Muscle of arm (tissue), 14 donors: ENCODE measurements around the gene ZNF135. TPM values are rescaled to one million over a fixed set of nuclear protein-coding genes. Genes with fewer than 3 reads are reported as not detected.

Experiments
- DNase-seq: peaks from one replicate; pipeline ENCODE4 v3.0.0-alpha.2; 2013
- long read RNA-seq, 11 donors: transcript quantifications; one replicate each; lab custom pipeline, GENCODE V29; 2026
- polyA plus RNA-seq, 12 donors: library from polyadenylated mRNA; unstranded; fragments of 120-200 nt; gene quantifications; one replicate each; pipeline ENCODE4 v1.2.1, GENCODE V29; 2013; ENCODE audit not compliant: insufficient read length in 12 of 12

Gene ZNF135
- polyA plus RNA-seq = 10 to 100 TPM in 11 of 12 donors, not detected in 1; 10.4 to 29.7 (median 14.2) TPM
- long read RNA-seq, donor 1, partial matches to known transcripts = 0 of 1 reads
- long read RNA-seq, donor 1, other reads (novel, unspliced or antisense) = 0 of 1 reads
- long read RNA-seq, donor 2, partial matches to known transcripts = 0 of 1 reads
- long read RNA-seq, donor 2, other reads (novel, unspliced or antisense) = 0 of 1 reads
- long read RNA-seq, donor 3, partial matches to known transcripts = 0 of 2 reads
- long read RNA-seq, donor 3, other reads (novel, unspliced or antisense) = 0 of 2 reads
- long read RNA-seq, donor 4, partial matches to known transcripts = 0 of 1 reads
- long read RNA-seq, donor 4, other reads (novel, unspliced or antisense) = 0 of 1 reads
- long read RNA-seq, donor 5, partial matches to known transcripts = 5 of 30 reads
- long read RNA-seq, donor 5, other reads (novel, unspliced or antisense) = 21 of 30 reads
- long read RNA-seq, donor 6 = 0 reads
- long read RNA-seq, donor 7 = 0 reads
- long read RNA-seq, donor 8 = 0 reads
- long read RNA-seq, donor 9, partial matches to known transcripts = 0 of 7 reads
- long read RNA-seq, donor 9, other reads (novel, unspliced or antisense) = 7 of 7 reads
- long read RNA-seq, donor 10, partial matches to known transcripts = 0 of 9 reads
- long read RNA-seq, donor 10, other reads (novel, unspliced or antisense) = 8 of 9 reads
- long read RNA-seq, donor 11, partial matches to known transcripts = 0 of 2 reads
- long read RNA-seq, donor 11, other reads (novel, unspliced or antisense) = 0 of 2 reads

DNA sequence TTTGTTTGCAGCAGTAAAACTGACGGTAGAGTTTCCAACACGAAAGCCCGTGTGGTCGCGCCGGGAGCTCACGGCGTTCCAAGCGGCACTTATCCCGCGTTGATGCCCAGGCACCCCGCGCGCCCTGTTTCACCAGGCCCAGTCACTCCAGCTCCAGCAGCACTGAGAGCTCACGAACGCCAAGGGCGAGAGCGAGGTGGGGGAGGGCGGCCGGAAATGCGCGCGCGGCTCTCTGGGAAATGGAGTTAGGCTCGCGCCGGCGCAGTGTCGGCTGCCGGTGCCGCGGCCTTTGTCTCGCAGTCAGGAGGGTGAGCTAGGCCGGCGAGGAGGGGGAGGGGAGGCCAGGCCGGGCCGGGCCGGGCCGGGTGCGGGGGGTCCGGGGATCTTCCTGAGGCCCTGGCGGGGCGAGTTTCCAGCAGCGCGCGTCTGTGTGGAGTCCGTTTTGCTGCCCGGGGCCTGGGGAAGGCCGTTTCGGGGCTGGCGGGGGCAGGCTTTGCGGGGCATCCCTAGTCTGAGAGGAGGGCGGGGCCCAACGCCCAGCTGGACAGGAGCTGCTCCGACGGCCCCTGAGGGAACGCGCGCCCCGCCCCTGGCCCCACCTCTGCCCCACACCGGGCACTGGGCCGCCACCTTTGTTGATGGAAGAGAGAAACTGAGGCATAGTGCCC lies at the start of gene ZNF135:
Gene ZNF135, plus strand, starts transcription at position 280 of the 668 bp plus-strand sequence. CDS start 721 bp downstream, outside the sequence.
- DNase-seq = peak; percentile 93

DNA sequence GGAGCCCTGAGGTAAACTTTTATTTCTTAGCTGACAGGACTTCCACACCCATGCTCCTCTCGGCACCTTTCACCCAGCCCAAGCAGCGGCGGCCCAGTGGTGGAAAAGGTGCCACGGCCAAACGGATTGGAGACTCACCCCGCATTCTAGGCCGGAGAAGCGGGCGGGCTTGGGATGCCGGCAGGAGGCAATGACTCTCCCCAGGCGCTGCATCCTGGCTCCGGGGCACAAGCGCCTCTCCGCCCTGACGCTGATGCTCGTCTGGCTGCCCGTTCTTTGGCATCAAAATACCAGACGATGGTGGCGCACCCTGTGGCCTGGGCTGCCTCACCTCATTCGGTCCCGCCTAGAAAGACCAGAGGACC lies 49.8 kb upstream of the ZNF135 start:
- no peak for DNase-seq

DNA sequence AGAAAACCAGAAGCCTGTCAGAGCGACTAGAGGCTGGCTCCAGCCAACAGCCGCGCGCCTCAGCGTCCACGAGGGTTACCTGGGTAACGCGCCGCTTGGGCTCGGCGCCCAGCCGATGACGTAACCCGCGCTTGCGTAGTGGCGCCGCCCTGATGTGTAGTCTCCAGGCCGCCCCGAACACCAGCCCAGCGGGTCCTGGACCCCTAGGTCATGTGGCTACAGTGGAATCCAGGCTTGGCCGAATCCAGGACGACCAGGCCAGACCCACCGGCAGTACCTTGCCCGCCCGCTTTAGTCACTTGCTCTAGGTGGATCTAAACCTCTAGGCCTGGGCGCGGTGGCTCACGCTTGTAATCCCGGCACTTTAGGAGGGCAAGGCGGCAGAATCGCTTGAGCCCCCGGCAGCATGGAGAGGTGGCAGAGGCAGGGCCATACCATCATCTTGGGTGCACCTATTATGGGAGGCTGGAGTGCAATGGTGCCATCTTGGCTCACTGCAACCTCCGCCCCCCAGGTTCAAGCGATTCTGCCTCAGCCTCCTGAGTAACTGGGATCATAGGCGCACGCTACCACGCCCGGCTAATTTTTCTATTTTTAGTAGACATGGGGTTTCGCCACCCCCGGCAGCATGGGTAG lies 49.3 kb upstream of the ZNF135 start:
- peak; percentile 92 for DNase-seq

DNA sequence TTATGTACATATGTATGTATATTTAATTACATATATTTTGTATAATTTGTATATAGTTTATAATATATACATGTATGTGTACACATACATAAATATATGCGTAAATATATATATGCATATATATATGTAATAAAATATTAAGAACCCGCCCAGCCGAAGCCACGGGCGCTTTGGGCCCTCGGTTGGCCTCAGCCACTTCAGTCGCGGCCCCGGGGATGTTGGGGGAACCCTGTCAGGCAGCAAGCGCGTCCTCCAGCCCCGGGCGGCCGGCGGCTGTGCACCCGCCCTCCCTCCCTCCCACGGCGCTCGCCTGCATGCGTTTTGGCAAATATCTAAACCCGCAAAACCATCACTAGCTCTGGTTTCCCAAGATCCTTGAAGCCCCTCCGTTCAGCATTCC lies 48.6 kb upstream of the ZNF135 start:
- DNase-seq = no peak

DNA sequence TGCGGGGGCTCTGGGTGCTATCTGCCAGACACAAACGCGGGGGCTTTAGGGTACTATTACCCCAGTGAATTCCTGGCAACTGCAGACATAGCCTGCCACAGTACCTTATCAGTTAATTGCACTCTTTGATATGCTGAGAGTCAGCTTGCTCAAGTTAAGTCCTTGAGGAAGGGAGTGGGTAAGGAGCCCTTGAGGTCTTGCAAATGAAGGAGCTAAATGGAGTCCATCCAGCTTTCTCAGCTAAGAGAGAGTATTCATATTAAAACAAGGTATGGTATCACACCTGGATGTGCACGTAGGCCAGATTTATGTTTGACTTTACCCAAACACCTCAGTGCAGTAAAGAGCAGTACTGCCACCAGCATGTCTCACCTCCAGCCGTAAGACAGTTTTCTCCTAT lies 44.9 kb upstream of the ZNF135 start:
- no peak for DNase-seq

DNA sequence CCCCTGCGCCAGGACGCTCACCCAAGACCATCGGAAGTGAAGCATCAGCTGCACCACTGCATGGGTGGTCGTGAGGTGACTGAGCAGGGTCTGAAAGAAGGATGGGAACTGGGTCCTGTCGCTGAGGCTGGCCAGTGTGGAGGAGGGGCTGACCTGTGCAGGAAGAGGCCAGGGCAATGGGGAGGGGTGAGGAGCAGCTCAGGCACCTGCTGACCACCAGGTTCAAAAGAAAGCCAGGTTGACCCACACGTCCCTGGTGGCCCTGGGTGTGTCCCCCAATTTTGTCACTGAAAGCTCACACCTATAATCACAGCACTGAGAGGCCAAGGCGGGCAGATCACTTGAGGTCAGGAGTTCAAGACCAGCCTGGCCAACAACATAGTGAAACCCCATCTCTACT lies 39.0 kb upstream of the ZNF135 start:
- no peak for DNase-seq

DNA sequence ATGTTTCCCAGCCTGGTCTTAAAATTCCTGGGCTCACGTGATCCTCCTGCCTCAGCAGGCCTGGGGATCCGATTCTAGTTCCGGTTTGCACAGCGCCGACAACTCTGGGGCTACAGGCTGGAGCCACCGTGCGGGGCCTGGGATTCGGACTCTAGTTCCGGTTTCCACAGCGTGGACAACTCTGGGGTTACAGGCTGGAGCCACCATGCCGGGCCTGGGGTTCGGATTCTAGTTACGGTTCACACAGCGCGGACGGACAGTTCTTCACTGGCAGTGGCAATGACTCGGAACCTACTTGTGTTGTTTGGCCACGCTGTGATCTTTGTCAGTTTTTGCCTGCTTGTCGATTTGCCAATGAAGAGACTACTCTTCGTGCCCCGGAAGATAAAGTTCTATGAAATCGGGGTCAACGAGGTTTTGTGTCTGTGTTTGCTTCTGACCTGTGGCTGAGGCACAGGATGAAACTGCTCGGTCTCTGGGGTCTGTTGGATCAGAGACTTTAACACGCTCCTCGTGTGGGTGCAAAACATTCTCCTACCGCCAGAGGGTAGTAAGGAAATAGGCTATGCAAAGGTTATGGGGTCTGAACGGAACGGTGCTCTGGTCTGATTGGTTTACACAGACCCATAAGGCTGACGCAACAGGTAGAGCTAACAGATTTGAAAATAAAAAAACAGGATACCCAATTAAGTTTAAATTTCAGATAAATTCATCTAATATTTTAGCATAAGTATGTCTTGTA lies 37.4 kb upstream of the ZNF135 start:
- DNase-seq = peak; percentile 81

DNA sequence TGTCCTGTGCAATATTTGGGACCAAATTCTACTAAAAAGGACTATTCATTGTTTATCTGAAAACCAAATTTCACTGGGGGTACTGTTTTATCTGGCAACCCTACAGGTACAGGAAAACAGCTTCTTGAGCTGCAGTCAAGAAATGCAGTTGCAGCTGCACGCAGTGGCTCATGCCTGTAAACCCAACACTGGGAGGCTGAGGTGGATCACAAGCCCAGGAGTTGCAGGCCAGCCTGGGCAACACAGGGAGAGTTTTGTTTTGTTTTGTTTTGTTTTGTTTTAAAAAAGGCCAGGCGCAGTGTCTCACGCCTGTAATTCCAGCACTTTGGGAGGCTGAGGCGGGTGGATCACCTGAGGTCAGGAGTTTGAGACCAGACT lies 36.8 kb upstream of the ZNF135 start:
- DNase-seq = no peak

DNA sequence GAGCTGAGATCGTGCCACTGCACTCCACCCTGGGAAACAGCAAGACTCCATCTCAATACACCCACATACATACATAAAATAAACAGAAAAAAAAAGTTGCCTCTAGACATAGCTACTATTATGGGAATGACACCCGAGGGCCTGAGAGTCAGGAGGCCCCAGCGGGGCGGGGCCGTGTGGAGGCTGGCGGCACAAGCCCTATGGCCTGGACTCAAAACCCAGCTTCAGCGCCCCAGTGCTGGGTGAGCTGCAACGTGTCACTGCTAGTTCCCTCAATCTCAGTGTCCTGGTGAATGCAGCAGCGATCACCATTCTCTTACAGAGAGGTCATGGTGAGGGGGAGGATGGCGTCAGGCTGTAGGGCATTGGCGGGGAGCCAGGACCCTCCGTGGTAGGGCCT lies 34.4 kb upstream of the ZNF135 start:
- no peak for DNase-seq

DNA sequence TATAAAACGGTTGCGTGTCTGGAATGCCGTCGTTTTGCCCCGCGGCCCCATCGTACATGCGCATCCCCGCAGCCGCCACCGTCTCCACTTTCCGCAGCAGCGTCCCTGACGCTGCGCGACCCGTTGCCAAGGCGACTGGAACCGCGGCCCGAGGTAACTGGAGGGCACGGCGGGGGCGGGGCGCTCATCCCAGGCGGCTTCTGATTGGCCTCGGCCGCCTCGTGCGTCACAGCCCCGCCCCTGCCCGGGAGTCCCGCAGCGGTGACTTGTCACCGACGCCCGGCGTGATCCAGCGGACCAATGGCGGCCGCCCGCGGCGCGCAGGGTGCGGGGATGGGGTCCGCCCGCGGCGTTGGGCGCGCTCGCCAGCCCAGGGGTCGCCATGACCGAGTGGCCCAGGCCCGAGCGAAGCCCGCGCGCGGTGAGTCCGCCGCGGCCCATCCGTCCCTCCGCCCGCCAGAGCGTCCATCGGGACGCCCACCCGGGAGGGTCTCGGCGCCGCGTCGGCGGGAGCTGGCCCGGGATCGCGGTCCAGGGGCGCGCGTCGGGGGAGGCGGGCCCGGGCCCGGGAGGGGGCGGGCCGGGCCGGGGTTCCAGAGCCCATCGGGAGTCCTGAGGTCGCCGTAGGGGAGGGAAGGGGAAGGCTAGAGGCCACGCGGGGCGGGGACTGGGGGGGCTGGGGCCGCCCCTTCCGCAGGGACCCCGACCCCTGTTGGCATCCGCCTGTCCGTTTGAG lies 25.2 kb upstream of the ZNF135 start, which contains the start of gene ZSCAN1:
Gene ZSCAN1, plus strand, starts transcription at position 285 of the 736 bp plus-strand sequence. CDS start 3,812 bp downstream, outside the sequence.
- peak; percentile 94 for DNase-seq

DNA sequence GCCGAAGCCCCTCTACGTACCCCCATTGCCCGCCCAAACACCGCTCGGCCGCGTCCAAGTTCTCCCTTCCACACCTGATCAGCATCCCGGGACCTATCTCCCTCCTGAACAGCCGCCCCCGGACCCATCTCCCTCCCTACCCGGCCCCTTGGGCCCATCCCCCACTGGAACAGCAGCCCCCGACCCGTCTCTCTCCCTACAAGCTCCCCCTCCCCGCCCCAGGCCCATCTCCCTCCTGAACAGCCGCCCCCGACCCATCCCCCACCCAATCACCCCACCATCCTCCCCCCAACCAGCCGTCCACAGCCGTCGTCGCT lies 24.6 kb upstream of the ZNF135 start:
- no peak for DNase-seq

DNA sequence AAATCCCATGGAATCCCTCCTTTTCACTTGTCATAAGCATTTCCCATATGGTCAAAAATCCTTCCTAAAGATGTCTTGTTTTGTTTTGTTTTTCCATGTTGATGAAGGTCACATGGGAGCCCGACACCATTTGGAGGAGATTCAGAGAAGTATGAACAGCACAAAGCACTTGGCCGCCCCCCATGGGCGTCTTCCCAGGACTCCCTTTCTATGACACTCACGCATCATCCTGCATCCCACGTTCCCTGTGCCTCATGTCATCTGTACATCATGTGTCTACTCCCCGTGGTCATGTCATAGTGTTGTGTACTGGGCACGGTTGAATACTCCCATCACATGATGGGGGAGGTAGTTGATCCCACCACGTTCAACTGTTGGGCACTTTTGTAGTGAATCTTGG lies 23.2 kb upstream of the ZNF135 start:
- DNase-seq = no peak

DNA sequence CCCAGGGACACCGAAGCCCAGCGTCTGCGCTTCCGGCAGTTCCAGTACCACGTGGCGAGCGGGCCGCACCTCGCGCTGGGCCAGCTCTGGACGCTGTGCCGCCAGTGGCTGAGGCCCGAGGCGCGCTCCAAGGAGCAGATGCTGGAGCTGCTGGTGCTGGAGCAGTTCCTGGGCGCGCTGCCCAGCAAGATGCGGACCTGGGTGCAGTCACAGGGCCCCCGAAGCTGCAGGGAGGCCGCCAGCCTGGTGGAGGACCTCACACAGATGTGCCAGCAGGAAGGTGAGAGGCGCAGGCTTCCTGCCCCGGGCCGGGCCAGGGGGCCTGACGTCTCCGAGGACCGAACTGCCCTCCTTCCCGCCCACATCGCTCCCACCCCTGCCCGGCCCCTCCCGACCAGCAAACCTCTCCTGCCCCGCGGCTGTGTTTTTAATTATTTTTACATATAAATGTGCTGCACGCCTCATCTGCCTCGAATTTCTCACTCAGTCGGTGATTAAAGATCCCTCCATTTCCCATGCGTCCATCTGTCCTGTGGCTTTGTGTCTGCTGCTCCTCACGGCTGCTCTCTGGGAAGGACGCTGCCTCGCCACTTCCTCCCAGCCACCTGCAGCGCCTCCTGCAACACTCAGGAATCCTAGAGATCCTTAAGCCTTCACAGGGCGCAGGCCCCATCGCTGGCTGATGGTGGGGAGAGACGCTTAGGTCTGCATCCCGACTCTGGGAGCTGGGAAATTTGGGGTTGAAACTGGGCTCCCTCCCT lies 21.0 kb upstream of the ZNF135 start:
- no peak for DNase-seq

DNA sequence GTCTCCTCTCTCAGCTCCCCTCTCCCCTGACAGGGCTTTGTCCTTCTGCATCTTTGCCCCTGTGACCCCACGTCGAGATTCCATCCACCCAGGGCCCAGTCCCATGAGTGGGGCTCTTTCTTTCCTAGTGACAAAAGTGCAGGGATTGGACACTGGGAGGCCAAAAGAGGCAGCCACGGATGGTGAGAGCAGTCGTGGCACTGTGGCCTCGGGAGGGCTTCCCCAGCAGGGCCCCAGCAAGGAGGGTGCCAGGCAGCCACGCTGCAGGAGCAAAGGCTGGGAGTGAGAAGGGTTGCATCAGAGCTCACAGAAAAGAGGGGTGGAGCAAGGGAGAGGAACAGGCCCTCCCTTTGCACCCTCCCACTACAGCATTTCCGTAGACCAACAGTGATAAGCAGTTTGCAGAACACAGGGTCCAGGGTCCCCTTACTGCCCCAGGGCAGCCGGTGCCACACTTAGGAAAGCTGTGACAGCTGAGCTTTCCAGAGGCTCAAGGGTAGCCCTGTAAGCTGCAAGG lies 20.3 kb upstream of the ZNF135 start:
- no peak for DNase-seq

DNA sequence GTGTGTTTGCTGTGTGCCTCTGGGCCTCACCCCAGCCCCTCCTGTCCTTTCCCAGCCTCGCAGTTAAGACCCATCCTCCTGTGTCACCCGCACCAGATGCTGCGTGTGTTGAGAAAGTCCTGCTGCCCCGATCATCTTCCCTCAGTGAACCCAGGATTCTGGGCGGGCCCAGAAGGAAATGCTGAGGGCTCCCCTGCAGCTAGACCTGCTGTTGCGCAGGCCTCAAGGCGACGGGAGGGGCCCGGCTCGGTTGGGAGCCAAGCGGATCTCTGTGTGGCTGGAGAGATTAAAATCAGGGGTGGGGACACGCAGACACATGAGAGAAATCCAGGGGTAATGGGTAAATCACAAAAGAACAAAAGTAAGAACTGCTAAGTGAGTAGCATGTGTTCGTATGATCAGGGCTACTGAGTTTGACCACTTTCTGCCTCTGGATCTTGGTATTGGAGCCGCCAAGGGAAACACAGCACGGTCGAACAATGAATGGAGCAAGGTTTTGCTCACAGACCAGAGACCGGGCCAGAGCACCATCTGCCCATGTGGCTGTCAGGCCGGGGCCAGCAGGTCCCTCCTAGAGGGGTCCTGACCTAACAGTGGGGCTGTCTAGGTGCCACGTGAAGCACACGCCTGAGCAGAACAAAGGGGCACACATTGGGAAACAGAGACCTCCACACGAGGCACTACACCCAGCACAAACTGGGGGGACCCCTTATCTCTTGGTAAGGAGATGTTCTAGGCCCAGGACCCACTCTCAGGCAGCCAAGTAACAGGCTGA lies 18.1 kb upstream of the ZNF135 start:
- DNase-seq = no peak

DNA sequence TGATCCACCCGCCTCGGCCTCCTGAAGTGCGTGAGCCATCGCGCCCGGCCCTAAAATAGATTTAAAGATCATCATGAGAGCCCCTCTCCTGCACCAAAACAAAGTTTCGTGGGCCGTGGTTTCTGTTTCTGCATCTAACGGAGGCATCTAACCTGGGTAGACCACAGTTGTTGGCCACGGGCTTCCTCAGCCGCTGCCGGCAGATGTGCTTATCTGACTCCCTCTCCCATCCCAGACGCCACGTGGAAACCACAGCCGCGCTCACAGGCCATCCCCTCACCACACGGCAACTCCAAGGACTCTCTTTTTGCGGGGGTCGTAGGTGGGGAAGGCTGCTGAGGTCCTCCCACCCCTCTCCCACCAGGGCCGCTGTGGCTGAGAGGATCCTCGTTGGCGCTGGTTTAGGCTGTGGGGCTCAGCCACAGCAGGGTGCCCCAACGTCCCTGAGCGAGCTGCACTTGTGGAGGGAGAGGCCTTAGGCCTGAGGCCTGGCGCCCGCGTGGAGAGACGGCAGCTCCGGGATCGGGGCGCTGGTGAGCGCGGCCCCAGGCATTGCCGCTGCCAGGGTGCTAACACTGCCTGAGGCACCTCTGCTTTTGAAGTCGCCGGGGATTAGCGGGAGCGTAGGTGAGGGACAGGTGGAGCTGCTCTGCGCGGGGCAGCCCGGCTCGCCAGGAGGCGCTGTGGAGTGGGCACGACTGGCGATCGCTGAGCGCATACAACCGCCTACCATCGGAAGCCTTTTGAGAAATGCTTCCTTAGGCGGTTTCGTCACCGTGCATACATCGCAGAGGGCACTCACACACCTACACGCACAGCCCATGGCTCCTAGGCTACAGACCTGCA lies 16.4 kb upstream of the ZNF135 start:
- no peak for DNase-seq

DNA sequence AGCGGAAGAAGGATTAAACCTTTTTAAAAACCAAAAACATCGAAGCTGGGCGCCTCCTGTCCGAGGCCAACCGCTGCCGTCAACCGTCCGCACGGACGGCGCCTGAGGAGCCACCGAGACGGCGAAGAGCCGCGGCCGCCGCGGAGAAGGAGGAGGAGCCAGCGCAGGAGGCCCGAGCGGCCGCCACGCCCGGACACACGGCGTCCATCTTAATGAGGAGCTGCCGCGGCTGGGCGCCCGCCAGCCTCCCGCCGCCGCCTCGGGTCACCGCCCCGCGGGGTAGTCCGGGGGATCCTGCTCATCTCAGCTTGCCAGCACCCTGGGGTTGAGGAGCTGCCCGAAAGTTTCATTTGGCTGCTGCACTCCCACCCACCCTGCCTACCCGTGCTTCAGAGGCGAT lies 14.7 kb upstream of the ZNF135 start:
- no peak for DNase-seq

DNA sequence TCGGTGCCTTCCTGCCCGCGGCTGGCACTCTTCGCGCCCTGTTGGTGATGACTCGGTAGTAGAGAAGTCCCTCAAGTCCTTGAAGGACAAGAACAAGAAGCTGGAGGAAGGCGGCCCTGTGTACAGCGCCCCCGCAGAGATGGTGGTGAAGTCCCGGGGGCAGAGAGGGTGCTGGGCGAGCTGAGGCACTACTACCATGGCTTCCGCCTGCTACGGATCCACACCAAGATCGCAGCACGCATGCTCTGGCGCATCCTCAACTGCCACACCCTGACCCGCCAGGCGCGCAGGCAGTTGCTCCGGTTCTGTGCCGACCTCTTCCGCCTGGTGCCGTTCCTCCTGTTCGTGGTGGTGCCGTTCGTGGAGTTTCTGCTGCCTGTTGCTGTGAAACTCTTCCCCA lies 14.2 kb upstream of the ZNF135 start:
- DNase-seq = no peak
